MCF 10A (cell line): ENCODE results near the gene INHBC. TPM values are rescaled to one million over a fixed set of nuclear protein-coding genes. Genes with fewer than 3 reads are reported as not detected.
A peak's percentile ranks its signal among the peaks of the same experiment; 100 is the strongest.
"Not testable (repeated sequence)": the region's sequence is repeated elsewhere in the genome, so short reads cannot be mapped to it uniquely, and the experiment has no call there.

Experiments
- BruUV-seq: library from RNA; stranded (reverse); fragments of 400-500 nt; replicated peaks from 2 replicates; lab custom pipeline; 2021; lab: Mats Ljungman, UMichigan
- CTCF ChIA-PET: fragments of 300-600 bp; sonication (Branson Sonifier 250); formaldehyde crosslinking; extraction: SDS; loops from one replicate; lab custom pipeline; 2021; ENCODE audit warnings: antibody characterized with exemption, inconsistent platforms; lab: Yijun Ruan, JAX
- POLR2A ChIA-PET: fragments of 300-600, 350-650 bp; sonication (Branson Sonifier 250); formaldehyde crosslinking; extraction: SDS; loops from one replicate; lab custom pipeline; 2020; ENCODE audit warnings: antibody characterized with exemption, inconsistent platforms; lab: Yijun Ruan, JAX
- DNase-seq: peaks from one replicate; pipeline ENCODE4 v3.0.0-alpha.2; 2018; ENCODE audit not compliant: unreplicated experiment
- H3K27ac Mint-ChIP-seq: one replicate; pipeline ENCODE4 v1.8.0; 2022; ENCODE audit warnings: mild to moderate bottlenecking, low read depth, mixed read lengths; ENCODE audit not compliant: unreplicated experiment
- H3K27me3 Mint-ChIP-seq: one replicate; pipeline ENCODE4 v1.8.0; 2022; ENCODE audit warnings: mixed read lengths; ENCODE audit not compliant: insufficient read depth, unreplicated experiment
- H3K36me3 Mint-ChIP-seq: one replicate; pipeline ENCODE4 v1.8.0; 2022; ENCODE audit warnings: mild to moderate bottlenecking, moderate library complexity, mixed read lengths; ENCODE audit not compliant: insufficient read depth, unreplicated experiment
- H3K4me1 Mint-ChIP-seq: one replicate; pipeline ENCODE4 v1.8.0; 2022; ENCODE audit warnings: mixed read lengths; ENCODE audit not compliant: insufficient read depth, unreplicated experiment
- H3K4me3 Mint-ChIP-seq: one replicate; pipeline ENCODE4 v1.8.0; 2022; ENCODE audit warnings: mild to moderate bottlenecking, moderate library complexity, mixed read lengths; ENCODE audit not compliant: unreplicated experiment
- H3K9me3 Mint-ChIP-seq: one replicate; pipeline ENCODE4 v1.8.0; 2022; ENCODE audit warnings: mixed read lengths; ENCODE audit not compliant: unreplicated experiment
- intact Hi-C: fragments of 100-400 bp; cut with micrococcal nuclease; formaldehyde crosslinking; loops from 2 replicates; pipeline ENCODE4 v1.14.1; 2022
- total RNA-seq: library from RNA; stranded (reverse); gene quantifications from 2 replicates; pipeline ENCODE4 v1.2.3, GENCODE V29; 2022
- TF ChIP-seq, protein P1 (sequence below): fragments of 200-600 bp; IDR thresholded peaks from one replicate; pipeline ENCODE4 v1.8.0; 2022; ENCODE audit warnings: antibody characterized with exemption, mild to moderate bottlenecking; ENCODE audit not compliant: unreplicated experiment

Gene INHBC
- total RNA-seq, 1 experiment from 2014 or later: not detected

- ChIA-PET POLR2A (interaction anchor here (0.7 to 1.2 kb wide), 3 partner anchors 12 to 55 kb away, joined by 3 read pairs; no protein-coding TSS in a partner anchor), CTCF (interaction anchor here (1.0 to 1.2 kb wide), 3 partner anchors 9 to 33 kb away, joined by 3 to 5 read pairs (median 4); no protein-coding TSS in a partner anchor)
- Mint-ChIP-seq H3K27ac (no peak overlapping the region), H3K36me3 (peaks cover 72% of the 10 kb centered on the region), H3K27me3 (no peaks in the 10 kb centered on the region), H3K4me1 (peaks cover 15% of the 10 kb centered on the region), H3K9me3 (no peaks in the 10 kb centered on the region), H3K4me3 (no peak overlapping the region)
- TF ChIP-seq, protein P1, sequence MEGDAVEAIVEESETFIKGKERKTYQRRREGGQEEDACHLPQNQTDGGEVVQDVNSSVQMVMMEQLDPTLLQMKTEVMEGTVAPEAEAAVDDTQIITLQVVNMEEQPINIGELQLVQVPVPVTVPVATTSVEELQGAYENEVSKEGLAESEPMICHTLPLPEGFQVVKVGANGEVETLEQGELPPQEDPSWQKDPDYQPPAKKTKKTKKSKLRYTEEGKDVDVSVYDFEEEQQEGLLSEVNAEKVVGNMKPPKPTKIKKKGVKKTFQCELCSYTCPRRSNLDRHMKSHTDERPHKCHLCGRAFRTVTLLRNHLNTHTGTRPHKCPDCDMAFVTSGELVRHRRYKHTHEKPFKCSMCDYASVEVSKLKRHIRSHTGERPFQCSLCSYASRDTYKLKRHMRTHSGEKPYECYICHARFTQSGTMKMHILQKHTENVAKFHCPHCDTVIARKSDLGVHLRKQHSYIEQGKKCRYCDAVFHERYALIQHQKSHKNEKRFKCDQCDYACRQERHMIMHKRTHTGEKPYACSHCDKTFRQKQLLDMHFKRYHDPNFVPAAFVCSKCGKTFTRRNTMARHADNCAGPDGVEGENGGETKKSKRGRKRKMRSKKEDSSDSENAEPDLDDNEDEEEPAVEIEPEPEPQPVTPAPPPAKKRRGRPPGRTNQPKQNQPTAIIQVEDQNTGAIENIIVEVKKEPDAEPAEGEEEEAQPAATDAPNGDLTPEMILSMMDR: no peak
- BruUV-seq: TSS peak; percentile 1
- intact Hi-C loops: no loop called here
- DNase-seq: no peak
These were observed 57.1 kb downstream of the INHBC start for GRCh38 chr12:57491393-57492280.

DNA sequence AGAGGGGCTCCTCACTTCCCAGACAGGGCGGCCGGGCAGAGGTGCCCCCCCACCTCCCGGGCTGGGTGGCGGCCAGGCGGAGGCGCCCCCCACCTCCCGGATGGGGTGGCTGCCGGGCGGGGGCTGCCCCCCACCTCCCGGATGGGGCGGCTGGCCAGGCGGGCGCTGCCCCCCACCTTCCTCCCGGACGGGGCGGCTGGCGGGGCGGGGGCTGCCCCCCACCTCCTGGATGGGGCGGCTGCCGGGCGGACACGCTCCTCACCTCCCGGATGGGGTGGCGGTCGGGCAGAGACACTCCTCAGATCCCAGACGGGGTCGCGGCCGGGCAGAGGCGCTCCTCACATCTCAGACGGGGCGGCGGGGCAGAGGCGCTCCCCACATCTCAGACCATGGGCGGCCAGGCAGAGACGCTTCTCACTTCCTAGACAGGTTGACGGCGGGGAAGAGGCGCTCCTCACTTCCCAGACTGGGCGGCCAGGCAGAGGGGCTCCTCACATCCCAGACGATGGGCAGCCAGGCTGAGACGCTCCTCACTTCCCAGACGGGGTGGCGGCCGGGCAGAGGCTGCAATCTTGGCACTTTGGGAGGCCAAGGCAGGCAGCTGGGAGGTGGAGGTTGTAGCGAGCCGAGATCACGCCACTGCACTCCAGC is 60.6 kb downstream of the INHBC start:
- POLR2A ChIA-PET, intact Hi-C loops, DNase-seq, BruUV-seq, CTCF ChIA-PET, H3K4me3 Mint-ChIP-seq, H3K27ac Mint-ChIP-seq, H3K27me3 Mint-ChIP-seq, H3K4me1 Mint-ChIP-seq, H3K9me3 Mint-ChIP-seq: not testable (repeated sequence)
- H3K36me3 Mint-ChIP-seq: peaks cover 96% of the 10 kb centered on the region

DNA sequence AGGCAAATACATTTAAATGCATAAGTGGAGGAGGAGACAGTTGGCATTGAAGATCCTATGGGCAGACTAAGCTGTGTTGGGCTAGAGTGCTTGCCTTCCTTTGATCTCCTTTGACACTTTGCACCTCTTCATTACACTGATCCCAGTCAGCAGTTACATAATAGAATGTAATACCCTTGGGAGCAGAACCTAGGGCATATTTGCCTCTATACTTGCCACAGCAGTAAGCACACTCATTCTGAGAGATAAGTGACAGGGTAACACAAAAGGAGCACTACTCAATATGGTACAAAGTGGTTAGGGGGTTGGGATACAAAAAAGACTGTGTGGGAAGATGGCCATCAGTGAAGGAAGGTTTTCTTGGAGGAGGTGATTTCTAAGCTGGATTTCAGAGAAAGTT is 62.2 kb downstream of the INHBC start:
- H3K9me3 Mint-ChIP-seq: peaks cover 8% of the 10 kb centered on the region
- no peaks in the 10 kb centered on the region for H3K4me1 Mint-ChIP-seq
- no peak overlapping the region for H3K4me3 Mint-ChIP-seq
- H3K27ac Mint-ChIP-seq: no peak overlapping the region
- intact Hi-C loops: no loop called here
- H3K27me3 Mint-ChIP-seq: no peaks in the 10 kb centered on the region
- TF ChIP-seq, protein P1: no peak
- POLR2A ChIA-PET: interaction anchor here (0.6 kb wide), 1 partner anchor 283 kb away, joined by 3 read pairs; no protein-coding TSS in a partner anchor
- no peak for DNase-seq
- no TSS peak for BruUV-seq
- H3K36me3 Mint-ChIP-seq: peaks cover 96% of the 10 kb centered on the region
- CTCF ChIA-PET: interaction anchor here (0.6 to 1.1 kb wide), 3 partner anchors 34 to 239 kb away, joined by 3 to 4 read pairs (median 3); no protein-coding TSS in a partner anchor

GRCh38 chr12:57497223-57498131 is 62.9 kb downstream of the INHBC start:
- no peaks in the 10 kb centered on the region for H3K4me1 Mint-ChIP-seq
- intact Hi-C loops: no loop called here
- BruUV-seq: no TSS peak
- peaks cover 96% of the 10 kb centered on the region for H3K36me3 Mint-ChIP-seq
- H3K27me3 Mint-ChIP-seq: no peaks in the 10 kb centered on the region
- H3K4me3 Mint-ChIP-seq: no peak overlapping the region
- H3K9me3 Mint-ChIP-seq: peaks cover 8% of the 10 kb centered on the region
- TF ChIP-seq, protein P1: no peak
- POLR2A ChIA-PET: interaction anchor here (0.6 kb wide), 1 partner anchor 283 kb away, joined by 3 read pairs; no protein-coding TSS in a partner anchor
- CTCF ChIA-PET: interaction anchor here (0.6 to 1.1 kb wide), 4 partner anchors 35 to 368 kb away, joined by 3 to 4 read pairs (median 3); no protein-coding TSS in a partner anchor
- DNase-seq: no peak
- H3K27ac Mint-ChIP-seq: no peak overlapping the region
